Sigmoid colon (tissue), 7 donors: Measurements from ENCODE around the gene VSTM2L. TPM values are rescaled to one million over a fixed set of nuclear protein-coding genes. Genes with fewer than 3 reads are reported as not detected.

Experiments
- DNase-seq: peaks from one replicate; pipeline ENCODE4 v3.0.0-alpha.2; 2019
- H3K27ac ChIP-seq, 4 donors: fragments of 200-600 bp; sonication (generic); one replicate each; pipeline ENCODE4 v1.5.1; 2016 to 2019; ENCODE audit warnings: mild to moderate bottlenecking in 1 of 4
- H3K27me3 ChIP-seq, 3 donors: fragments of 200-600 bp; sonication (generic); one replicate each; pipeline ENCODE4 v1.5.1; 2019; ENCODE audit warnings: mild to moderate bottlenecking in 1 of 3
- H3K36me3 ChIP-seq, 4 donors: fragments of 200-600 bp; sonication (generic); one replicate each; pipeline ENCODE4 v1.5.1; 2016 to 2019
- H3K4me1 ChIP-seq, 4 donors: fragments of 200-600 bp; sonication (generic); one replicate each; pipeline ENCODE4 v1.5.1; 2017 to 2019
- H3K4me3 ChIP-seq, 4 donors: fragments of 200-600 bp; sonication (generic); one replicate each; pipeline ENCODE4 v1.5.1; 2017 to 2019; ENCODE audit warnings: mild to moderate bottlenecking in 2 of 4, moderate library complexity in 1 of 4
- H3K9me3 ChIP-seq, 4 donors: fragments of 200-600 bp in 3 of 4; sonication (generic) in 3 of 4; one replicate each; pipeline versions ENCODE4 v1.5.1 to v1.6.1; 2013 to 2019
- EP300 ChIP-seq, 4 donors: sonication (generic); formaldehyde crosslinking; IDR thresholded peaks; one replicate each; pipeline ENCODE4 v1.6.1; 2017; ENCODE audit warnings: antibody characterized with exemption in 4 of 4
- POLR2A ChIP-seq, 2 donors: fragments of 450-650 bp; IDR thresholded peaks; one replicate each; pipeline ENCODE4 v1.6.1; 2016; ENCODE audit warnings: antibody characterized with exemption in 2 of 2, mild to moderate bottlenecking in 2 of 2, moderate library complexity in 2 of 2
- POLR2AphosphoS5 ChIP-seq, 4 donors: sonication (generic); formaldehyde crosslinking; IDR thresholded peaks; one replicate each; pipeline ENCODE4 v1.6.1; 2017; ENCODE audit warnings: antibody characterized with exemption in 4 of 4
- WGBS, 2 donors: extraction: QIAGEN DNeasy Blood & Tissue Kit; methylation state at CpG; one replicate each; pipeline ENCODE4 v1.1.7; 2013; 5-methylcytosine and 5-hydroxymethylcytosine counted together
- intact Hi-C: fragments of 100-400 bp; cut with DNase I; formaldehyde crosslinking; loops from one replicate; pipeline ENCODE4 v1.15.1; 2023
- polyA plus RNA-seq, 3 donors: library from polyadenylated mRNA; stranded (reverse); fragments of 200-250 nt; gene quantifications; one replicate each; pipeline ENCODE4 v1.2.3, GENCODE V29; 2013
- total RNA-seq, 4 donors: library from RNA; depleted of rRNA; stranded (reverse); fragments of >200 nt; gene quantifications; one replicate each; pipeline ENCODE4 v1.1.0, GENCODE V29; 2016
- TF ChIP-seq, protein P1 (sequence below), 4 experiments: fragments of 450-650 bp in 3 of 4; fragments of 200-600 bp in 1 of 4; IDR thresholded peaks; one replicate each; pipeline ENCODE4 v1.5.1; 2016 to 2019; ENCODE audit warnings: antibody characterized with exemption in 4 of 4, mild to moderate bottlenecking in 3 of 4, moderate library complexity in 2 of 4
- donor health status: healthy with polysubstance abuse.
- donor health status: Bipolar disorder and iron deficiency.
- donor health status: healthy.

VSTM2L gene
- total and polyA plus RNA-seq, 7 donors: 1.5 to 3.4 (median 2.5) TPM; not detected in 2

DNA sequence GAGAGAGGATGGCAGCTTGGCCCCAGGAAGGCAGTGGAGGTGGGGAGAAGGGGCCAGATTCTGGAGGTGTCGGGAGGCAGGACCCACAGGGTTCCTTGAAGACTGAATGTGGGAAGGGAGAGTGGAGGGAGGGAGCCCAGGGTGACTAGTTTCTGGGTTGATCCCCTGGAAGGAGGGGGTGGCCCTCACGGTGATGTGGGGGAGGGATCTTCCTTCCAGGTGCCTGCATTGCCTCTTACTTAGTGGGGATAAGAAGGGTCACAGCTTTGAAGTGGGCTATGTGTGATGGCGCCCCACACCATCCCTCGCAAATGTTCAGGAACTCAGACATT lies 26.7 kb downstream of the VSTM2L start:
- WGBS, 2 donors: 63 to 69% methylated on average over 4 of the region's 4 CpGs
- H3K4me3 ChIP-seq: no peak overlapping the region
- intact Hi-C loops: no loop called here
- H3K27ac ChIP-seq: no peak overlapping the region
- DNase-seq: no peak
- no peaks in the 10 kb centered on the region for H3K27me3 ChIP-seq
- TF ChIP-seq POLR2A (IDR thresholded peaks at IDR 0.05) (no peak), POLR2AphosphoS5 (IDR thresholded peaks at IDR 0.05) (no peak), EP300 (IDR thresholded peaks at IDR 0.05) (no peak)
- TF ChIP-seq, protein P1, sequence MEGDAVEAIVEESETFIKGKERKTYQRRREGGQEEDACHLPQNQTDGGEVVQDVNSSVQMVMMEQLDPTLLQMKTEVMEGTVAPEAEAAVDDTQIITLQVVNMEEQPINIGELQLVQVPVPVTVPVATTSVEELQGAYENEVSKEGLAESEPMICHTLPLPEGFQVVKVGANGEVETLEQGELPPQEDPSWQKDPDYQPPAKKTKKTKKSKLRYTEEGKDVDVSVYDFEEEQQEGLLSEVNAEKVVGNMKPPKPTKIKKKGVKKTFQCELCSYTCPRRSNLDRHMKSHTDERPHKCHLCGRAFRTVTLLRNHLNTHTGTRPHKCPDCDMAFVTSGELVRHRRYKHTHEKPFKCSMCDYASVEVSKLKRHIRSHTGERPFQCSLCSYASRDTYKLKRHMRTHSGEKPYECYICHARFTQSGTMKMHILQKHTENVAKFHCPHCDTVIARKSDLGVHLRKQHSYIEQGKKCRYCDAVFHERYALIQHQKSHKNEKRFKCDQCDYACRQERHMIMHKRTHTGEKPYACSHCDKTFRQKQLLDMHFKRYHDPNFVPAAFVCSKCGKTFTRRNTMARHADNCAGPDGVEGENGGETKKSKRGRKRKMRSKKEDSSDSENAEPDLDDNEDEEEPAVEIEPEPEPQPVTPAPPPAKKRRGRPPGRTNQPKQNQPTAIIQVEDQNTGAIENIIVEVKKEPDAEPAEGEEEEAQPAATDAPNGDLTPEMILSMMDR (IDR thresholded peaks at IDR 0.05): no peak
- H3K36me3 ChIP-seq: no peaks in the 10 kb centered on the region
- H3K9me3 ChIP-seq: no peaks in the 10 kb centered on the region
- no peaks in the 10 kb centered on the region for H3K4me1 ChIP-seq

DNA sequence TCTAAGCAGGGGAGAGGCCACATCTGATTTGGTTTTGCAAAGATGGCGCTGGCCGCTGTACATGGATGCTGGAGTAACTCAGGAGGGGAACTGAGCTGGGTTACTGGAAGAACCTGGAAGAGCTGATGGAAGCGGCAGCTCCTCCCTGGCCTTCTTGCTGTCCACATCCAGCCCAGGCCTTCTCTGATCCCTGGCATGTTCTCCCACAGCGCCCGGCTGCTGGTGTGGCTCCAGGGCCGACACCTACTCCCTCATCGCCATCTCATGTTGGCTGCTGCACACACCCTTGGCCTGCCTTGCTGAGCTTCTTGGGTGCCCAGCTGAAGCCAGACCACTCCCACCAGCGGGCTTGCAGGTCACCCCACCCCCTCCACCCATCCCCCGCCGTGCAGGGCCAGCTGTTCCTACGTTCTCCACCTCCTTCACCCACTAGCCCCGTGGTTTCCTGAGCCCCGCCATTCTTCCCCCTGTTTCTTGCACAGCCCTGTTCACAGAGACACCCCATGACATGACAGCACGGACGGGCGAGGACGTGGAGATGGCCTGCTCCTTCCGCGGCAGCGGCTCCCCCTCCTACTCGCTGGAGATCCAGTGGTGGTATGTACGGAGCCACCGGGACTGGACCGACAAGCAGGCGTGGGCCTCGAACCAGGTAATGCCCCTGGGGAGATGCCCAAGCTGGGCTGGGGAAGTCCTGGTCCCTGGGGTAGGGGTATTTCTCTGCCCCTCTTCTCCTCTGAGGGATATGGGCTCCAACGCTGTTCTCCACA lies 28.4 kb downstream of the VSTM2L start:
- TF ChIP-seq, protein P1 (IDR thresholded peaks at IDR 0.05): no peak
- TF ChIP-seq EP300 (IDR thresholded peaks at IDR 0.05) (no peak), POLR2A (IDR thresholded peaks at IDR 0.05) (no peak), POLR2AphosphoS5 (IDR thresholded peaks at IDR 0.05) (no peak)

DNA sequence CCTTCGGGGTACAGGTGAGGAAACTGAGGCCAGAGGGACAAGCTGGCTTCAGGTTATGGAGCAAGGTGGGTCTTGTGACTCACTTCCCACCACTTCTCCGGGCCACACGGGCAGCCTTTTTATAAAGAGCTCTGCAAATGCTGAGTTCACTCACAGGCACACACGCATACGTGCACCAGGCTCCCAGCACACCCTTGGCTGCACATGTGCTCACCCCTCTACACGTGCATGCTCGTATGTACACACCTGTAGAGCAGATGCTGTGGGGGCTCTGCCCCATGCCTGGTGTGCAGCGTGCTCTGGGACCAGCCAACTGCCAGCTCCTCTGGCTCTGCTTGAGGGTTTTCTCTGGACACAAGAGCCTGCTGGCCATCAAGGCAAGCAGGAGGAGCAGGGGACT lies 29.1 kb downstream of the VSTM2L start:
- H3K36me3 ChIP-seq: no peaks in the 10 kb centered on the region
- no peak for DNase-seq
- WGBS, 2 donors: 87 to 88% methylated on average over 8 of the region's 8 CpGs
- H3K9me3 ChIP-seq: no peaks in the 10 kb centered on the region
- no peaks in the 10 kb centered on the region for H3K27me3 ChIP-seq
- no peaks in the 10 kb centered on the region for H3K4me1 ChIP-seq
- TF ChIP-seq EP300 (IDR thresholded peaks at IDR 0.05): no peak
- TF ChIP-seq POLR2AphosphoS5 (IDR thresholded peaks at IDR 0.05): no peak
- TF ChIP-seq, protein P1 (IDR thresholded peaks at IDR 0.05): no peak
- no peak for TF ChIP-seq POLR2A (IDR thresholded peaks at IDR 0.05)
- H3K4me3 ChIP-seq: no peak overlapping the region
- intact Hi-C loops: no loop called here
- no peak overlapping the region for H3K27ac ChIP-seq

More for the DNA sequence above, 28.4 kb downstream of the VSTM2L start:
- no peaks in the 10 kb centered on the region for H3K36me3 ChIP-seq
- no peak overlapping the region for H3K27ac ChIP-seq
- DNase-seq: no peak
- WGBS, 2 donors: 78 to 79% methylated on average over 27 of the region's 27 CpGs
- no peaks in the 10 kb centered on the region for H3K27me3 ChIP-seq
- intact Hi-C loops: no loop called here
- H3K4me1 ChIP-seq: no peaks in the 10 kb centered on the region
- H3K9me3 ChIP-seq: no peaks in the 10 kb centered on the region
- no peak overlapping the region for H3K4me3 ChIP-seq

DNA sequence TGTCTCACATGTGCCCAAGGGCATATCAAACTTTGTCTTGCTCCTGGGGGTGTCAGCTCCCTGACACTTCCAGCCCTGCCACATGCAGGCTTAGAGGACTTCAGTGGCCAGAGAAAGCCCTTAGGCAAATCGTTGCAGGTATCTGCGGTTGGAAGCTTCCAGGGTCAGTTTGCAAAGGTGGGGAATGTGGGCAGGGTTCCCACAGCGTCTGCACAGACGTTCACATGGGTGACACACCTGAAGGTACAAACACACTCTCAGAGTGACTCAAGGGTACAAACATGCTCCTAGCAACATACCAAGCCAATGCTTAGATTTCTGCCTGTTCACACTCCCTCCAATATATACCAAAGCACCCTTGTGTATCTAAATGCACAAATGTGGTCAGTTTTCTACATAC lies 30.0 kb downstream of the VSTM2L start:
- Histone ChIP-seq H3K27ac (no peak overlapping the region), H3K4me3 (no peak overlapping the region), H3K27me3 (no peaks in the 10 kb centered on the region), H3K36me3 (no peaks in the 10 kb centered on the region), H3K9me3 (no peaks in the 10 kb centered on the region), H3K4me1 (no peaks in the 10 kb centered on the region)
- intact Hi-C loops: no loop called here
- 33 to 59% methylated on average over 4 of the region's 4 CpGs for WGBS, 2 donors
- TF ChIP-seq EP300 (IDR thresholded peaks at IDR 0.05) (no peak), POLR2AphosphoS5 (IDR thresholded peaks at IDR 0.05) (no peak), POLR2A (IDR thresholded peaks at IDR 0.05) (no peak)
- TF ChIP-seq, protein P1 (IDR thresholded peaks at IDR 0.05): no peak
- DNase-seq: no peak
